ENCODE results near the gene LGALS12.

The LGALS12 gene

DNA sequence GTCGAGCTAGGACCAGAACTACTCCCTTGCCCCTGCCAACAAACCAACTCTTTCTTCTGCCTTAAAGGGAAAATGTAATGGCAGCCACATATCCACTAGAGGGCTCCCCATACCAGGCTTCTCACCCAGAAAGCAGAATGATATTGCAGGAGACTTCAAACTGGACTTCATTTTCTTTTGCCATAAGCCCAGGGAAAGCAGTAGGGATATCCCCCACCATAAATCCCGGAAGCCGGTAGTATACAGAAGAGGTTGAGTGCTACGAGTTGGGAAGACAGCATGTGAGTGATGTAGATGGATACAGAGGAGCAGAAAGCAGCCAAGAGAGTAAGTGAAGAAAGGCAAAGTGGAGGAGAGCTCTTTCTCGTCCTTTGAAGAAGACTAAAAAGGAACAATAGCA is 27.0 kb upstream of the LGALS12 start:
- H3K4me3 ChIP-seq (replicated peaks in 1 of 2; ENCODE audit: low read depth in 2 of 2, low read length in 2 of 2) = no peak overlapping the region
- TF ChIP-seq, protein P1, sequence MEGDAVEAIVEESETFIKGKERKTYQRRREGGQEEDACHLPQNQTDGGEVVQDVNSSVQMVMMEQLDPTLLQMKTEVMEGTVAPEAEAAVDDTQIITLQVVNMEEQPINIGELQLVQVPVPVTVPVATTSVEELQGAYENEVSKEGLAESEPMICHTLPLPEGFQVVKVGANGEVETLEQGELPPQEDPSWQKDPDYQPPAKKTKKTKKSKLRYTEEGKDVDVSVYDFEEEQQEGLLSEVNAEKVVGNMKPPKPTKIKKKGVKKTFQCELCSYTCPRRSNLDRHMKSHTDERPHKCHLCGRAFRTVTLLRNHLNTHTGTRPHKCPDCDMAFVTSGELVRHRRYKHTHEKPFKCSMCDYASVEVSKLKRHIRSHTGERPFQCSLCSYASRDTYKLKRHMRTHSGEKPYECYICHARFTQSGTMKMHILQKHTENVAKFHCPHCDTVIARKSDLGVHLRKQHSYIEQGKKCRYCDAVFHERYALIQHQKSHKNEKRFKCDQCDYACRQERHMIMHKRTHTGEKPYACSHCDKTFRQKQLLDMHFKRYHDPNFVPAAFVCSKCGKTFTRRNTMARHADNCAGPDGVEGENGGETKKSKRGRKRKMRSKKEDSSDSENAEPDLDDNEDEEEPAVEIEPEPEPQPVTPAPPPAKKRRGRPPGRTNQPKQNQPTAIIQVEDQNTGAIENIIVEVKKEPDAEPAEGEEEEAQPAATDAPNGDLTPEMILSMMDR (IDR thresholded peaks at IDR 0.05; ENCODE audit: low read depth, low read length) = peak; percentile 86
- DNase-seq (ENCODE audit: low read depth in 2 of 2) = peak; percentile 83 to 92

DNA sequence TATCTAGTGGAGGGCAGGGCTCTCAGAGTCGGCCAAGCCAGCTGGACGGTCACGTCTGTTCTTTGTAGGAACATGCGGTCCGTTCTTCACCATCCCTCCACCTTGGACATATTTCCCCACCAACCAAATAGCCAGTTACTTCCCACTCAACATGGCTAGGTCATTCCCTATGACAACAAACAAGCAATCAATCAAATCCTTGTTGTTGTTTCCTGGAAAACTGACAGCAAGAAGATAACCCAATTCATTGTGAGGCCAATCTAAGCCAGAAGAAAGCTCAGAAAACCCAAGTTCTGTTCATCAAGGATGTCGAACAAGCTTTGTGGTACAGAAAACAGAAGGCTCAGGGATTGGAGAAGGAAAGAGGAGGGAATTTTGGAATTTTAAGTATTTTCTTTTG is 25.8 kb upstream of the LGALS12 start:
- no peak for DNase-seq (ENCODE audit: low read depth in 2 of 2)
- TF ChIP-seq, protein P1 (IDR thresholded peaks at IDR 0.05; ENCODE audit: low read depth, low read length) = no peak
- no peak overlapping the region for H3K4me3 ChIP-seq (replicated peaks in 1 of 2; ENCODE audit: low read depth in 2 of 2, low read length in 2 of 2)

DNA sequence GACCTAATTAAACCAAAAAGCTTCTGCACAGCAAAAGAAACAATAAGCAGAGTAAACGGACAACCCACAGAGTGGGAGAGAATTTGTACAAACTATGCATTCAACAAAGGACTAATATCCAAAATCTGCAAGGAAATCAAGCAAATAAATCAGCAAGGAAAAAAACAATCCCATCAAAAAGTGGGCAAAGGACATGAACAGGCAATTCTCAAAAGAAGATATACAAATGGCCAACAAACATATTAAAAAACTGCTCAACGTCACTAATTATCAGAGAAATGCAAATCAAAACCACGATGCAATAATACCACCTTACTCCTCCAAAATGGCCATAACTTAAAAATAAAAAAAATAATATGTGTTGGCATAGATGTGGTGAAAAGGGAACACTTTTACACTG is 20.1 kb upstream of the LGALS12 start:
- no peak overlapping the region for H3K4me3 ChIP-seq (replicated peaks in 1 of 2; ENCODE audit: low read depth in 2 of 2, low read length in 2 of 2)
- TF ChIP-seq, protein P1 (IDR thresholded peaks at IDR 0.05; ENCODE audit: low read depth, low read length) = no peak
- no peak for DNase-seq (ENCODE audit: low read depth in 2 of 2)

DNA sequence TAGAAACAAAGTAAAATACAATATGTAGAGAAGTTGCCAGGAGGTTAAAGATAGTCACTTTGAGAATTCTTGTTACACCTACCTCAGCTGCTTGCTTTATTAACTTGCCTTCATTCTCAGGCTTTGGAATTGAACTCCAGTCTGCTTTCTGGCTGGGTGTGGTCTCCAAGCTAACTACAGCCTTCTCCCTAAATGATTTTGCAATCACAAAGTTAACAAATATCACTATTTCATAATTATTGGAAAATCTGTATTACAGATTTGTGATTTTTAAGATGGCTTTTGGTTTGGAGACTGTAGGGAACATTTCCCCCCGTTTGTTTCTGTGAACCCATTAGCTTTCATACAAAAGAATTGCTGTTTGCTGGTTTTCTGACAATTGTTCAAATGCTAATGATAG is 17.1 kb upstream of the LGALS12 start:
- TF ChIP-seq, protein P1 (IDR thresholded peaks at IDR 0.05; ENCODE audit: low read depth, low read length) = no peak
- peak in 1 of 2 donors; percentile 28 for DNase-seq (ENCODE audit: low read depth in 2 of 2)
- no peak overlapping the region for H3K4me3 ChIP-seq (replicated peaks in 1 of 2; ENCODE audit: low read depth in 2 of 2, low read length in 2 of 2)

DNA sequence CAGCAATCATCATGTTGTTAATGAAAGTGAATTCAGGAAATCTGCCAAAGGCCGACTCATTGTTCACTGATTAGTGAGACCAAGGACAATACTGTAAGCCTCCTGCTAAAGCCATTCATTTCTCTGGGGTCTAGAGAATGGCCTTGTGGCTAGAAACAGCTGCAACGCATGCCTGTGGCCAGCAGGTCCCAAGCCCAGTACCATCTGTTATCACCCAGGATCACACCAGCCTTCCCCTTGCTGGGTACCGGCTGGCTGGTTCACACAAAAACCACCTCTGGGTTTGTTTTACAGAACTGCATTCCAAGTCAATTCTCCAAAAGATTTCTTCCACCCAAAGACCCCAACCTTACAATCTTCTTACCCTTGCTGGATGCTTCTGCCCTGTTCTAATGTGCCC is 16.0 kb upstream of the LGALS12 start:
- no peak overlapping the region for H3K4me3 ChIP-seq (replicated peaks in 1 of 2; ENCODE audit: low read depth in 2 of 2, low read length in 2 of 2)
- peak; percentile 10 to 54 for DNase-seq (ENCODE audit: low read depth in 2 of 2)
- TF ChIP-seq, protein P1 (IDR thresholded peaks at IDR 0.05; ENCODE audit: low read depth, low read length) = no peak

DNA sequence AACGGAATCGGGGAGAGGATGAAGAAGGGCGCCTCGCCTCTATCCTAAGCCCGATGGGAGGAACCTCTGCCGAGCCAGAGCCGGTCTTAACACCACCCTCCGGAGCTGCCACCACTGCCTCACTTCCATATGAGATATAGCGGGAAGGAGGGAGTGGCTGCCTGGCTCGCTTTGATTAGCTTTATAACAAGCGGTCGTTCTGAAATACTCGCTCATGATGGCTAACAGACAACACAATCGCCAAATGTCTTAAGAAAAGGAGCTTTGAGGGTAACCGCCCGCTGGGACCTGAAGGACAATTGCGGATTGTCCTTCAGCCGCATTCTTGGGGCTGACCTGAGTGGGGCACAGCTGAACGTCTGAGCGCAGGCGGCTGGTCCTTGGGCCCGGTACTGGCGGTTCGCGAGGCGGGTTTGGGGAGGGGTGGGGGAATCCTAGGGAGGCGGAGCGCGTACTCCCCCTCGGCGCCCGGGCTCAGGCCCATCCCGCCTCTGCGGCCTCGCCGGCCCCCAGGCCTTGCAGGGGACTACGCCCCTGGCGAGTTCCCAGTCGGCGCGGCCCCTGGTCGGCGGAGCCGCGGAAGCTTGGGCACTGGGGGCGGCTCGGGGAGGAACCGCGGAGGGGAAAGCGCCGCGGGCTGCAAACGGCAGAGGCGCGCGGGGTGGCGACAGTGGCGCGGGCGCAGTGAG is 15.2 kb upstream of the LGALS12 start, which contains the start of gene PLAAT5:
PLAAT5 (minus strand) TSS at position 617 of the 689 bp plus-strand sequence; CDS start at position 484, 133 bp downstream.
- TF ChIP-seq, protein P1 (IDR thresholded peaks at IDR 0.05; ENCODE audit: low read depth, low read length) = no peak
- peak; percentile 11 to 64 for DNase-seq (ENCODE audit: low read depth in 2 of 2)
- H3K4me3 ChIP-seq (replicated peaks in 1 of 2; ENCODE audit: low read depth in 2 of 2, low read length in 2 of 2) = peak within 1 kb of the TSS; percentile 30 to 35

DNA sequence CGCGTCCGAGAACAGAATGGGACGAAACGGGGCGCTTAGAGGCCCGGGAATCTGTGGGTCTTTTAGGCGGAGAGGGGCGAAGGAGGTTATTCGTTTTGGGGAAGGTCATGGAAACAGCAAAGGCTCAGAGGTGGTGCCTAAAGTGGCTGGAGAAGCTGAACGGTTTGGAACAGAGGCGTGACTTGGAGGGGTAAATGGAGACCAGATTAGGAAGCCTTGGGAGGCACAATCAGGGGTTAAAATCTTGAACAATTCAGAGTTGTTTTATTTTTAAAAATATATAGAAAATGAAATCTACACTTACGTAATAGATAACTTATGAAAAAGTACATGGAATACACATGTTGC is 14.7 kb upstream of the LGALS12 start:
- TF ChIP-seq, protein P1 (IDR thresholded peaks at IDR 0.05; ENCODE audit: low read depth, low read length) = no peak
- peak in 1 of 2 donors; percentile 12 for DNase-seq (ENCODE audit: low read depth in 2 of 2)
- H3K4me3 ChIP-seq (replicated peaks in 1 of 2; ENCODE audit: low read depth in 2 of 2, low read length in 2 of 2) = peak overlapping the region; percentile 30 to 35

Data from cardiac fibroblast (primary cell).